AG09319 (cell line): ENCODE data around the gene SEZ6.

Experiments used
- DNase-seq: peaks from one replicate; pipeline ENCODE4 v3.0.0-alpha.2; 2010; ENCODE audit warnings: low read depth; ENCODE audit errors: extremely low read depth
- TF ChIP-seq, protein P1 (sequence below): IDR thresholded peaks from 2 replicates; pipeline ENCODE4 v1.5.1; 2011; ENCODE audit warnings: low read depth, mild to moderate bottlenecking, inconsistent platforms, low read length, moderate library complexity

The SEZ6 gene

DNA sequence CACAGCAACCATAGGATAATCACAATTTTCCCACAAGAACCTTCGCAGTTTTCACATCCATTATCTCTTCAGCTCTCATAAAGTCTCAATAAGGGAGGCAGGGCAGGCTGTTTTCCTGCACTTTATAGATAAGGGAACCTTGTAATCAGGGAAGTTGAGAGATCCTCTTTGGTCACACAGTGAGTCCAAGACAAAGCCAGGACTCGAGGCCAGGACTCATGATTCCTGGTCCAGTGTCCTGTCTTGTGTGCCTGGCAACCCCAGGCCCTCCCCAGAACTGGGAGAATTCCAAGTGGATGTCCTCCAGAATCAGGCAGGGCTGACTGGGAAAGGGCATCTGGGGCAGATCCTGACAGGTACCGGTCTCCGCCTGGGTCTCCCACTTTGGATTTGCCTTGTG, 31.4 kb downstream of the SEZ6 start:
- no peak for DNase-seq
- TF ChIP-seq, protein P1, sequence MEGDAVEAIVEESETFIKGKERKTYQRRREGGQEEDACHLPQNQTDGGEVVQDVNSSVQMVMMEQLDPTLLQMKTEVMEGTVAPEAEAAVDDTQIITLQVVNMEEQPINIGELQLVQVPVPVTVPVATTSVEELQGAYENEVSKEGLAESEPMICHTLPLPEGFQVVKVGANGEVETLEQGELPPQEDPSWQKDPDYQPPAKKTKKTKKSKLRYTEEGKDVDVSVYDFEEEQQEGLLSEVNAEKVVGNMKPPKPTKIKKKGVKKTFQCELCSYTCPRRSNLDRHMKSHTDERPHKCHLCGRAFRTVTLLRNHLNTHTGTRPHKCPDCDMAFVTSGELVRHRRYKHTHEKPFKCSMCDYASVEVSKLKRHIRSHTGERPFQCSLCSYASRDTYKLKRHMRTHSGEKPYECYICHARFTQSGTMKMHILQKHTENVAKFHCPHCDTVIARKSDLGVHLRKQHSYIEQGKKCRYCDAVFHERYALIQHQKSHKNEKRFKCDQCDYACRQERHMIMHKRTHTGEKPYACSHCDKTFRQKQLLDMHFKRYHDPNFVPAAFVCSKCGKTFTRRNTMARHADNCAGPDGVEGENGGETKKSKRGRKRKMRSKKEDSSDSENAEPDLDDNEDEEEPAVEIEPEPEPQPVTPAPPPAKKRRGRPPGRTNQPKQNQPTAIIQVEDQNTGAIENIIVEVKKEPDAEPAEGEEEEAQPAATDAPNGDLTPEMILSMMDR: no peak

DNA sequence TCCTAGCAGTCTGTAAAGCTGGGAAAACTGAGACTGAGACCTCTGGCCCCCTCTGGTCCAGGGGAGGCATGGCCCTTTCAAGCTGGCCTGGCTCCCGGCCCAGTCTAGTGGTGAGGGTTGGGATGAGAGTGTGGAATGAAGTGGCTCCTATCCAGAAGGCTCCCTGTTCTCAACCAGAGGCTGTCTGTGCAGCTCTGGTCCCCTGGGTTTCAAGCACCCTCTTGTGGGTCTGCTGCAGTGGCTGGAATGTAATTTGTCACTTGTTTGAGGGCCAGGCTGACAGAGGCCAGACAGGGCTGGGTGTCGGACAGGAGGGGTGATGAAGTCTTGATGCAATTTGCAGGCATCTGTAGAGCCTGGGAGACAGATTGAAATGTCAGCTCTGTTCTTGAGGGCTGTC, 32.4 kb downstream of the SEZ6 start:
- TF ChIP-seq, protein P1: no peak
- no peak for DNase-seq

DNA sequence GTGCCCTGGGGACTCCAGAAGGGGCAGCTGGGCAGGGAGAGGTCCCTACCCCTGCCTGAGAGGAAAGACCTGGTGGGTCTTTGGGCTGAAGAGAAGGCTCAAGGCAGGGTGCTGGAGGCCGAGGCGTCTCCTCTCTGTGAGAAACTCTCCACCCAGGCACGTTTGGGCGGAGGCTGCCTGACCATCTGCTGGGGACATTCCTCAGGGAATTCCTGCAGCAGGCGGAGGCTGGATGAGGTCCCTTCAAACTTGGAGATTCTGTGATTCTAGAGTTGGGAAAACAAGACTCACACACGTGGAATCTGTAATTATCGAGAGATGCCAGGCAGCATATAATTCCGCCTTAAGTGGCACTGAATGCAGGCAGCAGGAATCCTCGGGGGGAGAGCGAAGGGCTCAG, 33.4 kb downstream of the SEZ6 start:
- TF ChIP-seq, protein P1: no peak
- DNase-seq: no peak

DNA sequence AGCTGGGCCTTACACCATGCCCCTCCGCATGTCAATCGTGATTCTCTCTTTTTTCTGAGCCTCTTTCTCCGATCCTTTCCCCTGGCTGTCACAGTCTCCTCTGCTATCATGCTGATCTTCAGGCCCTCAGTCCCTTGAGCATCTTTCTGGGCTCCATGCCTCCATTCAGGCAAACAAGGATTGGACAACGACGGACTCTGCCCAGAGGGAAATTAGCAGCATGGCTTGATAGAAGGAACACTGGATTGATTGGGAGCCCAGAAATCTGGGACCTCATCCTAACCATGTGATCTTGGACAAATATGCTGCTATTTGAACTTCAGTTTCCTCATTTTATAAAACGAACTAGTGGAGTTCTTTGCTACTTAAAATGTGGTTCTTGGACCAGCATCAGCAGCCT, 35.0 kb downstream of the SEZ6 start:
- TF ChIP-seq, protein P1: no peak
- DNase-seq: no peak

- TF ChIP-seq, protein P1: no peak
- DNase-seq: no peak
These were observed 36.0 kb downstream of the SEZ6 start for GRCh38 chr17:28969706-28970393.

DNA sequence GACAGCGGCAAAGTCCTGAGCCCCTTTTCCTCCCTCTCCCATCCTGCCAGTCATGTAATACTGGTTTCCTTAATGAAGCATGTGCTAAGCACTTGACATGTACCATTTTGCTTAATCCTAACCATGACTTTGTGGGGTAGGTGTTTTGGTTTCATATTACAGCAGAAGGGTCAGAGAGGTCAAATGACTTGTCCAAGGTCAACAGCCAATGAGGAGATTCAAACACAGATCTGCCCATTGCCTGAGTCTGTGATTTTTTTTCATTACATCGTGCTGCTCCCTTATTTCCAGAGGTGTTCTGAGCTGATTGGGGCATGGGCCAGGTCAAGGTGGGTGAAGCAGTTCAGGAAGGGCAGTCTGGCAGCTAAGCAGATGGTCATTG, 36.9 kb downstream of the SEZ6 start:
- TF ChIP-seq, protein P1: no peak
- no peak for DNase-seq

DNA sequence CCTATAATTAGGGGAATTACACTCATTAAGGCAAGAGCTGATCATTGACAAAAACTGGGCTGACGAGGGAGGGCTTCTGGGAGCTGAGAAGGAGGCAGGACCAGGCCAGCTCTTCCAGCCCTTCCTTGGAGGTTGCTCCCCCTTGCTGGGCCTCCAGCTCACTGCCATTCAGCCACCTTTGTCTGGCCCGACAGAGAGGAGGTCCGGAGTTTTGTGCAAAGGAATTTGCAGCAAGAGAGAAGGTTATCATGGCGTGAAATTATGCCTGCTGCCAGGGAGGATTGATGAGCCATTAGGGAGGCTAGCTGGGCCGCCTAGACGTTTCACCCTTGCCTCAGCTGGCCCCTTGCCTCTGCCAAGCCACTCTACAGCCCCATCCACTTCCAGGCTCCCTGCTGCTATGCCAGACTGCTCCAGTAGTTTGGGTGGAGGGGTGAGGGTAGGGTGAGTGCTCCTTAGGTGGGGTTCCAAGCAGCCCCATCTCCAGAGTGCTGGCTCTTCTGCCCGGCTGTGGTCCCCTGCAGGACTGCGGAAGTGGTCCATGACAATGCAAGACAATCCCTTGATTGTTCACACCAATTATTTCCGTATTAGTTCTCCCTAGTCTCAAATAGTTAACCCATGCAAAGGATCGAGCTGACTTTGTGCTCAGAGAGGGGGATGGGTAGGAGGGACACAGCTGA, 37.5 kb downstream of the SEZ6 start:
- no peak for DNase-seq
- TF ChIP-seq, protein P1: no peak
